Retina (tissue), 1 donor: ENCODE results near the gene CDC42BPG.

Experiments
- DNase-seq: peaks from one replicate; pipeline ENCODE4 v3.0.0-alpha.2; 2016

The CDC42BPG gene

GRCh38 chr11:64863391-64864060, 19.1 kb upstream of the CDC42BPG start:
- peak; percentile 80 for DNase-seq

DNA sequence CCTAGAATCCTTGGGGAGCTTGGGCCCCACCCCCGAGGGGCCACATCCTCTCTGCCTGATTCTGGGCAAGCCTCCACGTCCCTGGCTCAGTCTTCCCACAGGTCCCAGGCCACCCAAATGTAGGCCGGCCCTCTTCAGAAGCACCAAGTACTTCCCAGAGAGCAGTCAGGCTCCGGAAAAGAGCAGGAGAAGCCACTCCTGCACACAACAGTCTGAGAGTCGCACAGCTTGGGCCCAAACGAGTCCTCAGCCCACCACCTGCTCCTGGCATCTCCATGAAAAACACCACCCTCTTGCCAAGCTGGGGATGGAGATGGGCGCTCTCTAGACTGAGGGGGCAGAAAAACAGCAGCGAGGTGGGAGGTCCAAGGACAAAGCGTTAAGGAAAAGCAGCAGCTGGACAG, 18.5 kb upstream of the CDC42BPG start:
- no peak for DNase-seq

DNA sequence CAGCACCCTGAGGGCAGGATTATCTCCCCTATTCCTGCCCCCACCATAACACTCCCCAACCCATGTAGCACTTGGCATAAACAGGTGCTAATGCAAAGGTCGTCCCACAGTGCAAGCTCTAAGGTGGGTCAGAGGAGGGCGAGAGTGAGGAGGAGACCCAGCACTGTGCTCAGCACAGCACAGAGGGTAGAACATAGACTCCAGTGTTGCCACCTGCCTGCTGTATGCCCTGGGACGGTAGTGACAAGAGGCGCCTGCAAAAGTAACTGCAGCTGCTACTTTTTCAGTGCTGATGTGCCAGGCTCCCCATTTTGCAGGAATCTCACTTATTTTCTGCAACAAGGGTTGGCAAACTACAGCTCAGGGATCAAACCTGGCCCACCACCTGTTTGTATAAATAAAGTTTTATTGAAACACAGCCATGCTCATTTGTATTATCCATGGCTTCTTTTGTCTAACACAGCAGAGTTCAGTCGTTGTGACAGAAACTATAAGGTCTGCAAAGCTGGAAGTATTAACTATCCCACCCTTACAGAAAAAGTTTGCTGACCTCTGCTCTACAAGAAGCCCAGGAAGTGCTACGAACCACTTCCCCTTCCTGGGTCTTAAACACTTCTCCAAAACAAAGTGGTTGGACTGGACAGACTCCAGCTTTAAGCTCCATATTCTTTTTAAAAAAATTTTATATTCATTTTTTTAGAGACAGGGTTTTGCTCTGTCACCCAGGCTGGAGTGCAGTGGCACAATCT, 16.9 kb upstream of the CDC42BPG start:
- no peak for DNase-seq

GRCh38 chr11:64859542-64860414, 15.3 kb upstream of the CDC42BPG start:
- no peak for DNase-seq

- no peak for DNase-seq
Observed at GRCh38 chr11:64858467-64859263, 14.2 kb upstream of the CDC42BPG start.

- no peak for DNase-seq
Observed at GRCh38 chr11:64857485-64857884, 13.0 kb upstream of the CDC42BPG start.

DNA sequence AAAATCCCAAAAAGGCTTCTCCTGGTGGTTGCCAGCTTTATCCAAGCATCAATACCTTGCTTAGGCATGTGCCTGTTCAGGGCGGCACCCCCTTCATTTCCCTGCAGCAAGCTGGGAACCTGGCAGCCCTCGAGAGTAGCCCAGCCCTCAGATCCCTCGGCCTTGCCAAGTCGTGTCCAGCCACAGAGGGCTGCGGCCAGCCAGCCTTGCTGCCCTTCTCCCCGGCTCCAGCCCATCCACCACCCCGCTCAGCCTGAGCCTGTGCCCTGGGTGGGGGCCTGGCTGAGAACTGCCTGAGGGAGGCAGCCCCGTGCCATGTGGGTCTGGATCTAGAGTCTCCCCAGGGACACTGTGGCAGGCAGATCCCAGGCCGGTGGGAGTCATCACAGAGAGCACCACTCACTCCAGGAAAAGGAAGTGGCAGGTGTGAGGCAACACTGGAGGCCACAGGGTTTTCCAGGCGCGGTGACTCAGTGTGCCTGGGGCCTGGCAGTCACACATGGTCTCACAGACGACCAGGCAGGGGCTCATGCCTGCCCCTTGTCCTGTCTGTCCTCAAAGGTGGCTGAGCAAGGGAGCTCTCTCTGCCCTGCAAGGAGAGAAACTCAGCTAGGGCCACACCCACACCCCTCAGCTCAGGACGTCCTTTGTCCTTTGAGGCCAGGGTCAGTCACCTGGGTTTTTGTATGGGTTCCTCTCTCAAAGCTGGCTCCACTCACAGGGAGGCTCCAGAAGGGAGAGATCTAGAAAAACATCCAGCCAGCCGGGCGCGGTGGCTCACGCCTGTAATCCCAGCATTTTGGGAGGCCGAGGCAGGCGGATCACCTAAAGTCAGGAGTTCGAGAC, 12.2 kb upstream of the CDC42BPG start:
- DNase-seq, result no peak

DNA sequence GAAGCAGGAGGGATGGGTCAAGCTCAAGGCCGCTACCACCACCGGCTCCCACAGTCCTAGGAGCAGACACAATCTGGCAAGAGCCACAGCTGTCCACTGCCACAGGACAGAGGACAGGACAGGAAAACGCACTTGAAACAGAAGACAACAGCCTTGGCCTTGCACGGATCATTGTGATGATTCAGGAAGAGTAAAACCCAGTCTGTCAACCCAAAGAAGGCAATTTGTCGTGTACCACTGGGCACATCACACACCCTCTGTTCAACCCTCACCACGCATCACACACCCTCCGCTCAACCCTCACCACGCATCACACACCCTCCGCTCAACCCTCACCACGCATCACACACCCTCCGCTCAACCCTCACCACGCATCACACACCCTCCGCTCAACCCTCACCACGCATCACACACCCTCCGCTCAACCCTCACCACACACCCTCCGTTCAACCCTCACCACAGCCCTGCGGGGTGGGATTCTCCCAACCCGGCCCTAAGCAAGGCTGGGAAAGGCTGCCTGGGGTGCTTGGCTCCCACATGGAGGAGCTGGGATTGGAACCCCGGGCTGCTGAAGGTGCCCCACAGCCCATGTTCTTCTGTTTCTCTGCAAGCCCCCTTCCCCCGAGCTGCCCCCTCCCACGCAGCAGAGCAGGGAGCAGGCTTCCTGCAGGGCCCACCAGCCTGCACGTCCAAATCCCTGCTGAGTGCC, 11.3 kb upstream of the CDC42BPG start:
- DNase-seq, result no peak

DNA sequence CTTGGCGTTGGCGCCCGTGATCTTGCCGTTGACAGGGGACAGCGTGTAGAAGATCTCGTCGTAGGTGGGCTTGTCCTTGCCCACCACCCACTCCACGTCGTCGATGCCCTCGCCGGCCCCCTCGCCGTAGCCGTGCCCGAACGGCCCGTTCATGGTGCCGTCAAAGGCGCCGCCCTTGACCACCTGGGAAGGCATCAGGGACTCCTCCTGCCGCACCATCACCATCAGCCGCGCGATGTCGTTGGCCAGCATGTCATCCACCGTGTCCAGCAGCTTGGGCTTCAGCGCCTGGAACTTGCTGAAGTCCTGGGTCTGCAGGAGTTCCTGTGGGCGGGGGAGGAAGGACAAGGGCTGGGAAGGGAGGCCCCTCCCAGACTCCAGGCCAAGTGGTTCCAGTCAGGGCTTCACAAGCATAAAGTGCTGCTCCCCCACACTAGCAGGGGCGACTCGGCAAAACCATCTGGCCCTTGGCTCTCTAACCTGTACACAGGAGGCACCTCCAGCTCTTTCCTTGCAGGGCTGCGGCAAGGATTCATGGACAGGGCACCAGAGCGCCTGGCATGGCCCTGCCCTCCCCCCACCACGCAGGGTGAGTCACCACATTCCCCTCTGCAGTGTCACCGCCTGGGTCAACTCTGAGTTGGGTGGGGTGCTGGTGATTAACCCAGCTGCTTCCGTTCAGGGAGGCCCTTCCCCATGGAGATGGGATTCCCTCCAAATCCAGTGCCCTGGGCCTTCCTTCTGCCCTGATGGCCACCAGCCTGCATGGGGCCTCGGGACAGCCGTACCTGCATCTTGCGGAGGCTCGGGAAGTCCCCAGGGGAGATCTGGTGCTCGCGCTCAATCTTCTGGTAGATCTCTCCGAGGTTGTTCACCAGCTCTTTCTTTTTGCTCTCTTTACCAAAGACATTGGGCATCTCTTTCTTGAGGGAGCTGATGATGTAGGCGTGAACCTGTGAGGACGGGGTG, 10.4 kb upstream of the CDC42BPG start:
- no peak for DNase-seq

- DNase-seq, result no peak
Observed at GRCh38 chr11:64854157-64854533, 9.7 kb upstream of the CDC42BPG start.

GRCh38 chr11:64853709-64854108, 9.3 kb upstream of the CDC42BPG start:
- no peak for DNase-seq

- no peak for DNase-seq
Observed at GRCh38 chr11:64852804-64853509, 8.5 kb upstream of the CDC42BPG start.

GRCh38 chr11:64851831-64852351, 7.4 kb upstream of the CDC42BPG start:
- no peak for DNase-seq

DNA sequence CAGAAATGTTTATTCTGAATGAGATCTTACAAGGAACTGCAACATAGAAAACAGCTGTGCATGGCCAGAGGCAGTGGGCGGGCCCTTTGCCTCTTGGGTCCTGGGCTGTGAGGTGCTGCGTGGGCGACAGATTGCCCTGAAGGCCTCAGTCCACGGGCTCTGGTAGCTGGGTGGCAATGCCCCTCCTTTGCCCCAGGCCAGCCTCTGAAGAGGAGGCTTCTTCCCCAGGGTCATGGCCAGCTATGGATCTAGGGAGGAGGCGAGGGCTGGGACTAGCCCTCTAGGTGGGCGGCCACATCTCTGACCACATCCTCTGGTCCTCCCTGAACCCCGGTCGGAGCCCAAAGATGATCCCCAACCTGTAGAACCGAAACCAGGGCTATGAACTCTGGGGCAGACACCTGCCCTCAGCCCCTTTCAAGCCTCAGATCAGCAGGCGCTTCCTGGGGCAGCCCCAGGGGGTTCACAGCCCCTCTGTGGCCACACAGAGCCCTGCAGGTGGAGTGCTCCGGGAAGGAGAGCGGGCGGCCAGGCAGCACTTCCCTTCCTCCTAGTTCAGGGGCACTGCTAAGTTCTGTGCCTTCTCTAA, 6.6 kb upstream of the CDC42BPG start:
- DNase-seq, result no peak

- DNase-seq, result no peak
Observed at GRCh38 chr11:64849598-64850356, 5.3 kb upstream of the CDC42BPG start.

GRCh38 chr11:64848826-64849597, 4.6 kb upstream of the CDC42BPG start:
- no peak for DNase-seq
